ENCODE results near the gene CSRP3. TPM values are rescaled to one million over a fixed set of nuclear protein-coding genes. Genes with fewer than 3 reads are reported as not detected.

Gene CSRP3
- total RNA-seq, 1 donor from 2014 or later: not detected

GRCh38 chr11:19225123-19225522 is 23.3 kb upstream of the CSRP3 start:
- no peak overlapping the region for H3K27ac Mint-ChIP-seq (ENCODE audit: unreplicated experiment)
- H3K4me1 Mint-ChIP-seq (ENCODE audit: low read depth): no peaks in the 10 kb centered on the region
- H3K4me3 Mint-ChIP-seq (ENCODE audit: unreplicated experiment): no peak overlapping the region
- TF ChIP-seq CTCF (IDR thresholded peaks at IDR 0.05): no peak
- H3K9me3 Mint-ChIP-seq (ENCODE audit: low read depth): peaks cover 5% of the 10 kb centered on the region
- no peak for DNase-seq (ENCODE audit: low spot score)
- H3K27me3 Mint-ChIP-seq (ENCODE audit: low read depth): no peaks in the 10 kb centered on the region
- no peaks in the 10 kb centered on the region for H3K36me3 Mint-ChIP-seq (ENCODE audit: low read depth)

- Mint-ChIP-seq H3K4me1 (ENCODE audit: low read depth) (peaks cover 10% of the 10 kb centered on the region), H3K27me3 (ENCODE audit: low read depth) (no peaks in the 10 kb centered on the region), H3K4me3 (ENCODE audit: unreplicated experiment) (no peak overlapping the region), H3K9me3 (ENCODE audit: low read depth) (peaks cover 5% of the 10 kb centered on the region), H3K27ac (ENCODE audit: unreplicated experiment) (no peak overlapping the region), H3K36me3 (ENCODE audit: low read depth) (no peaks in the 10 kb centered on the region)
- TF ChIP-seq CTCF (IDR thresholded peaks at IDR 0.05): no peak
- no peak for DNase-seq (ENCODE audit: low spot score)
Observed at GRCh38 chr11:19220903-19221724, 19.3 kb upstream of the CSRP3 start.

GRCh38 chr11:19218786-19219460 is 17.1 kb upstream of the CSRP3 start:
- H3K9me3 Mint-ChIP-seq (ENCODE audit: low read depth): peaks cover 7% of the 10 kb centered on the region
- H3K4me3 Mint-ChIP-seq (ENCODE audit: unreplicated experiment): no peak overlapping the region
- H3K4me1 Mint-ChIP-seq (ENCODE audit: low read depth): peaks cover 10% of the 10 kb centered on the region
- H3K27me3 Mint-ChIP-seq (ENCODE audit: low read depth): peaks cover 5% of the 10 kb centered on the region
- DNase-seq (ENCODE audit: low spot score): no peak
- H3K36me3 Mint-ChIP-seq (ENCODE audit: low read depth): no peaks in the 10 kb centered on the region
- no peak overlapping the region for H3K27ac Mint-ChIP-seq (ENCODE audit: unreplicated experiment)
- TF ChIP-seq CTCF (IDR thresholded peaks at IDR 0.05): no peak

- H3K27me3 Mint-ChIP-seq (ENCODE audit: low read depth): peaks cover 11% of the 10 kb centered on the region
Observed at GRCh38 chr11:19218216-19218615, 16.4 kb upstream of the CSRP3 start.

More at GRCh38 chr11:19218216-19218615, 16.4 kb upstream of the CSRP3 start:
- no peak overlapping the region for H3K4me3 Mint-ChIP-seq (ENCODE audit: unreplicated experiment)
- H3K4me1 Mint-ChIP-seq (ENCODE audit: low read depth): peaks cover 10% of the 10 kb centered on the region
- no peaks in the 10 kb centered on the region for H3K36me3 Mint-ChIP-seq (ENCODE audit: low read depth)
- peaks cover 7% of the 10 kb centered on the region for H3K9me3 Mint-ChIP-seq (ENCODE audit: low read depth)
- no peak overlapping the region for H3K27ac Mint-ChIP-seq (ENCODE audit: unreplicated experiment)
- no peak for DNase-seq (ENCODE audit: low spot score)
- TF ChIP-seq CTCF (IDR thresholded peaks at IDR 0.05): no peak
